Panc1 (cell line): Measurements from ENCODE around the gene HMSD. TPM values are rescaled to one million over a fixed set of nuclear protein-coding genes. Genes with fewer than 3 reads are reported as not detected.

Experiments used
- ATAC-seq: fragments of 200-7000 bp; cut with Tn5 transposase; 2 replicates; pipeline ENCODE4 v1.9.1; 2020; ENCODE audit warnings: mild to moderate bottlenecking, moderate library complexity
- BruUV-seq: library from RNA; stranded (reverse); fragments of 400-500 nt; replicated peaks from 2 replicates; lab custom pipeline; 2021; lab: Mats Ljungman, UMichigan
- CTCF ChIA-PET: fragments of 300-600 bp; sonication (Branson Sonifier 250); formaldehyde crosslinking; loops from one replicate; lab custom pipeline; 2022; ENCODE audit warnings: antibody characterized with exemption; lab: Charles Lee
- POLR2A ChIA-PET: fragments of 300-600 bp; sonication (Branson Sonifier 250); formaldehyde crosslinking; loops from one replicate; lab custom pipeline; 2022; ENCODE audit warnings: antibody characterized with exemption; lab: Charles Lee
- DNase-seq: peaks from one replicate; pipeline ENCODE4 v3.0.0-alpha.2; 2010; ENCODE audit warnings: low read depth, low spot score
- H3K27ac ChIP-seq: 2 replicates; pipeline ENCODE4 v1.5.1; 2011; ENCODE audit warnings: mild to moderate bottlenecking, low read length, inconsistent platforms
- H3K27me3 ChIP-seq: fragments of 200-500 bp; sonication (Bioruptor generic); 2 replicates; pipeline ENCODE4 v1.6.0; 2014; ENCODE audit warnings: low read length, inconsistent platforms; ENCODE audit not compliant: control insufficient read depth, insufficient read depth
- H3K36me3 ChIP-seq: fragments of 200-500 bp; sonication (Bioruptor generic); 2 replicates; pipeline ENCODE4 v1.5.1; 2014; ENCODE audit warnings: inconsistent platforms, mild to moderate bottlenecking, low read length, moderate library complexity; ENCODE audit not compliant: control insufficient read depth, insufficient read depth
- H3K4me1 ChIP-seq: 2 replicates; pipeline ENCODE4 v1.5.1; 2011; ENCODE audit warnings: inconsistent platforms, mild to moderate bottlenecking, low read length, moderate library complexity; ENCODE audit not compliant: control insufficient read depth, insufficient read depth
- H3K4me3 ChIP-seq, 2 experiments: 2 replicates each; pipeline ENCODE4 v1.5.1; 2011 to 2012; ENCODE audit warnings: low read depth in 2 of 2, low read length in 2 of 2, mild to moderate bottlenecking in 2 of 2, inconsistent platforms in 1 of 2, moderate library complexity in 1 of 2
- H3K9me3 ChIP-seq: fragments of 200-500 bp; sonication (Bioruptor generic); 2 replicates; pipeline ENCODE4 v1.5.1; 2014; ENCODE audit warnings: low read depth, mild to moderate bottlenecking, inconsistent platforms, low read length, moderate library complexity; ENCODE audit not compliant: control insufficient read depth, insufficient read depth
- POLR2AphosphoS5 ChIP-seq: IDR thresholded peaks from 2 replicates; pipeline ENCODE4 v1.6.1; 2012; ENCODE audit warnings: mild to moderate bottlenecking, low read depth, low read length, moderate library complexity
- SIN3A ChIP-seq: IDR thresholded peaks from 2 replicates; pipeline ENCODE4 v1.6.1; 2012; ENCODE audit warnings: low read depth, mild to moderate bottlenecking, low read length, moderate library complexity, borderline replicate concordance; ENCODE audit not compliant: insufficient read depth
- TCF7L2 ChIP-seq: IDR thresholded peaks from 2 replicates; pipeline ENCODE4 v1.6.1; 2011; ENCODE audit warnings: mild to moderate bottlenecking, low read depth, low read length, inconsistent platforms
- in situ Hi-C: cut with HindIII; loops from 2 replicates; pipeline ENCODE4 v1.10.0; 2016; ENCODE audit warnings: low sequenced_read_pairs, low pct_unique_long_range_greater_than_20kb
- intact Hi-C: fragments of 100-400 bp; cut with micrococcal nuclease; formaldehyde crosslinking; loops from one replicate; pipeline ENCODE4 v1.10.0; 2022; ENCODE audit not compliant: unreplicated experiment
- total RNA-seq: library from RNA; stranded (reverse); gene quantifications from one replicate; pipeline ENCODE4 v1.2.1, GENCODE V29; 2021; ENCODE audit not compliant: unreplicated experiment
- TF ChIP-seq, protein P1 (sequence below): fragments of 450-650 bp; IDR thresholded peaks from 2 replicates; pipeline ENCODE4 v1.5.1; 2017; ENCODE audit warnings: mild to moderate bottlenecking
- TF ChIP-seq, protein P2 (sequence below), 2 experiments: IDR thresholded peaks; 2 replicates each; pipeline ENCODE4 v1.6.1; 2011 to 2012; ENCODE audit warnings: low read depth in 2 of 2, control low read depth in 1 of 2, low read length in 1 of 2, mild to moderate bottlenecking in 1 of 2, moderate library complexity in 1 of 2; ENCODE audit not compliant: insufficient read depth in 1 of 2

HMSD gene
- total RNA-seq, 1 experiment from 2014 or later, result 1.3 TPM

DNA sequence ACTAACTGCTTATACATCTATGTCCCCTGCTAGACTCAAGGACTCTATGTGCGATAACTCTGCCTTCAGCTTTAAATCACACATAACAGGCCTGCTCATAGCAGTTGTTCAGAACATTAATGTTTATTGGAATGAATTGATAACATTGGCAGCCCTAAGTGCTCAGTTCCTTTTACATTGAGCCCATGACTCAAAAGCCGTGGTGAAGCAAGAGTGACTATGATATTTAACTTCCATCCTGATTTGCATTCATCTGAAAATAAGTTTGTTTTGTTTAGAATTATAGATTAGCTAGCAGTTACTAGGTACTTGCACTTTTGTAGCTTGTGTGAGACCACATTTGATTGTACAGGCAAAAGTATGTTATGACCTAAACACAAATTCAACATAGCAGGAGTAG, 27.1 kb upstream of the HMSD start:
- Histone ChIP-seq H3K4me1 (no peaks in the 10 kb centered on the region), H3K9me3 (no peaks in the 10 kb centered on the region), H3K27me3 (no peaks in the 10 kb centered on the region), H3K36me3 (no peaks in the 10 kb centered on the region), H3K4me3 (no peak overlapping the region), H3K27ac (no peak overlapping the region)
- in situ Hi-C loops, result no loop called here
- DNase-seq (no peak), ATAC-seq (no peak)
- BruUV-seq, result no TSS peak
- intact Hi-C loops, result no loop called here
- POLR2A ChIA-PET, result no interaction called here
- TF ChIP-seq, protein P1, sequence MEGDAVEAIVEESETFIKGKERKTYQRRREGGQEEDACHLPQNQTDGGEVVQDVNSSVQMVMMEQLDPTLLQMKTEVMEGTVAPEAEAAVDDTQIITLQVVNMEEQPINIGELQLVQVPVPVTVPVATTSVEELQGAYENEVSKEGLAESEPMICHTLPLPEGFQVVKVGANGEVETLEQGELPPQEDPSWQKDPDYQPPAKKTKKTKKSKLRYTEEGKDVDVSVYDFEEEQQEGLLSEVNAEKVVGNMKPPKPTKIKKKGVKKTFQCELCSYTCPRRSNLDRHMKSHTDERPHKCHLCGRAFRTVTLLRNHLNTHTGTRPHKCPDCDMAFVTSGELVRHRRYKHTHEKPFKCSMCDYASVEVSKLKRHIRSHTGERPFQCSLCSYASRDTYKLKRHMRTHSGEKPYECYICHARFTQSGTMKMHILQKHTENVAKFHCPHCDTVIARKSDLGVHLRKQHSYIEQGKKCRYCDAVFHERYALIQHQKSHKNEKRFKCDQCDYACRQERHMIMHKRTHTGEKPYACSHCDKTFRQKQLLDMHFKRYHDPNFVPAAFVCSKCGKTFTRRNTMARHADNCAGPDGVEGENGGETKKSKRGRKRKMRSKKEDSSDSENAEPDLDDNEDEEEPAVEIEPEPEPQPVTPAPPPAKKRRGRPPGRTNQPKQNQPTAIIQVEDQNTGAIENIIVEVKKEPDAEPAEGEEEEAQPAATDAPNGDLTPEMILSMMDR, result no peak
- TF ChIP-seq POLR2AphosphoS5 (no peak), TCF7L2 (no peak), SIN3A (no peak)
- TF ChIP-seq, protein P2, sequence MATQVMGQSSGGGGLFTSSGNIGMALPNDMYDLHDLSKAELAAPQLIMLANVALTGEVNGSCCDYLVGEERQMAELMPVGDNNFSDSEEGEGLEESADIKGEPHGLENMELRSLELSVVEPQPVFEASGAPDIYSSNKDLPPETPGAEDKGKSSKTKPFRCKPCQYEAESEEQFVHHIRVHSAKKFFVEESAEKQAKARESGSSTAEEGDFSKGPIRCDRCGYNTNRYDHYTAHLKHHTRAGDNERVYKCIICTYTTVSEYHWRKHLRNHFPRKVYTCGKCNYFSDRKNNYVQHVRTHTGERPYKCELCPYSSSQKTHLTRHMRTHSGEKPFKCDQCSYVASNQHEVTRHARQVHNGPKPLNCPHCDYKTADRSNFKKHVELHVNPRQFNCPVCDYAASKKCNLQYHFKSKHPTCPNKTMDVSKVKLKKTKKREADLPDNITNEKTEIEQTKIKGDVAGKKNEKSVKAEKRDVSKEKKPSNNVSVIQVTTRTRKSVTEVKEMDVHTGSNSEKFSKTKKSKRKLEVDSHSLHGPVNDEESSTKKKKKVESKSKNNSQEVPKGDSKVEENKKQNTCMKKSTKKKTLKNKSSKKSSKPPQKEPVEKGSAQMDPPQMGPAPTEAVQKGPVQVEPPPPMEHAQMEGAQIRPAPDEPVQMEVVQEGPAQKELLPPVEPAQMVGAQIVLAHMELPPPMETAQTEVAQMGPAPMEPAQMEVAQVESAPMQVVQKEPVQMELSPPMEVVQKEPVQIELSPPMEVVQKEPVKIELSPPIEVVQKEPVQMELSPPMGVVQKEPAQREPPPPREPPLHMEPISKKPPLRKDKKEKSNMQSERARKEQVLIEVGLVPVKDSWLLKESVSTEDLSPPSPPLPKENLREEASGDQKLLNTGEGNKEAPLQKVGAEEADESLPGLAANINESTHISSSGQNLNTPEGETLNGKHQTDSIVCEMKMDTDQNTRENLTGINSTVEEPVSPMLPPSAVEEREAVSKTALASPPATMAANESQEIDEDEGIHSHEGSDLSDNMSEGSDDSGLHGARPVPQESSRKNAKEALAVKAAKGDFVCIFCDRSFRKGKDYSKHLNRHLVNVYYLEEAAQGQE (IDR thresholded peaks at IDR 0.05; ENCODE audit: insufficient read depth in 1 of 2, low read depth in 2 of 2, low read length in 1 of 2), result no peak
- CTCF ChIA-PET, result no interaction called here

DNA sequence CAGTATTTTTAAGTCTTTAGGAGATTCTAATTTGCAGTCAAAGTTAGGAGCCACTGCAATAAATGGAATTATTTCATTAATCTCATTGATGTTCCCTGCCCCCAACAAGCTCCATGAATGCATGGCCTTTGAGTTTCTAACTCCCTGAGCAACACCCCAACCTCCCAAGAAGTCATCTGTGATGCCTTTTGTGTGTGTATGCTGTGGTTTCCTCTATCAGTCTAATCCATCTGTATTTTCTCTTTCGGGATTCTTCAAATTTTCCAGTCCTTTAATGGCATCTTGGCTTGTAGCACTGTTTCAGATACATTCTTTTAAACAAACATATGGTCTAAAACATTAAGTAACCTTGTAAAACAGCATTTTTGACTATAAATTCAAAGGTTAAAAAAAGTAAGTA, 24.6 kb upstream of the HMSD start:
- no peak overlapping the region for H3K27ac ChIP-seq
- no peak overlapping the region for H3K4me3 ChIP-seq
- no TSS peak for BruUV-seq
- ATAC-seq, result no peak
- H3K36me3 ChIP-seq, result no peaks in the 10 kb centered on the region
- TF ChIP-seq TCF7L2 (no peak), SIN3A (no peak), POLR2AphosphoS5 (no peak)
- TF ChIP-seq, protein P2 (IDR thresholded peaks at IDR 0.05; ENCODE audit: insufficient read depth in 1 of 2, low read depth in 2 of 2, low read length in 1 of 2), result no peak
- TF ChIP-seq, protein P1, result no peak
- in situ Hi-C loops, result no loop called here
- intact Hi-C loops, result no loop called here
- no peaks in the 10 kb centered on the region for H3K4me1 ChIP-seq
- DNase-seq, result no peak
- POLR2A ChIA-PET, result no interaction called here
- CTCF ChIA-PET, result no interaction called here
- H3K9me3 ChIP-seq, result no peaks in the 10 kb centered on the region
- H3K27me3 ChIP-seq, result no peaks in the 10 kb centered on the region
